Measurements from ENCODE around the gene GPC5. TPM values are rescaled to one million over a fixed set of nuclear protein-coding genes. Genes with fewer than 3 reads are reported as not detected.
"Not testable (repeated sequence)": the region's sequence is repeated elsewhere in the genome, so short reads cannot be mapped to it uniquely, and the experiment has no call there.

The GPC5 gene
- total RNA-seq, 1 donor from 2014 or later: 6.3 TPM

DNA sequence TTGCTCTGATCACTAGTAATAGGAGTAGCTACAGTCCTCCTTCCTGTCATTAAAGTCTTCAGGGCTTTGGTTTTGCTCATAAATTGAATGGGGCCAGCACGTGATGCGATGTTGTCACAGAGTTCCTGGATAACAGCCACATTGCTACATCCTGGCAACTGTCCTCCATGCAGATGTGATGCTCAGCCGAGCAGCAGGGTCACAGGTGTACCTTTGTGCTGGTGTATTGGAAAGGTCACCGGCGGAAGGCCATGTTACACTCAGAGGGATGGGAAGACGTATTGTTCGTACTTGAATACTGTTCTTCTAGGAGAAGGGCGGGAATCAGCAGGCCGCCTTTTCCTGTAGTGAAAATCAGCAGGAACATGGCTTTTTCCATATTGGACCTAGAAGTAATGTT, 1114.4 kb downstream of the GPC5 start:
- no peaks in the 10 kb centered on the region for H3K36me3 ChIP-seq (ENCODE audit: control insufficient read depth in 3 of 3, insufficient read depth in 3 of 3, low read length in 3 of 3)
- H3K4me1 ChIP-seq (ENCODE audit: control insufficient read depth in 3 of 3, insufficient read depth in 3 of 3, low read length in 3 of 3): no peaks in the 10 kb centered on the region
- no peaks in the 10 kb centered on the region for H3K9me3 ChIP-seq (ENCODE audit: control insufficient read depth in 3 of 3, low read length in 3 of 3)
- H3K27me3 ChIP-seq (ENCODE audit: control insufficient read depth in 3 of 3, insufficient read depth in 3 of 3, low read length in 3 of 3): no peaks in the 10 kb centered on the region
- H3K9ac ChIP-seq (ENCODE audit: low read depth in 1 of 3, low read length in 3 of 3): no peak overlapping the region
- no peak overlapping the region for H3K27ac ChIP-seq (ENCODE audit: low read depth, low read length)
- no peak overlapping the region for H3K4me3 ChIP-seq (ENCODE audit: low read length in 3 of 3)

DNA sequence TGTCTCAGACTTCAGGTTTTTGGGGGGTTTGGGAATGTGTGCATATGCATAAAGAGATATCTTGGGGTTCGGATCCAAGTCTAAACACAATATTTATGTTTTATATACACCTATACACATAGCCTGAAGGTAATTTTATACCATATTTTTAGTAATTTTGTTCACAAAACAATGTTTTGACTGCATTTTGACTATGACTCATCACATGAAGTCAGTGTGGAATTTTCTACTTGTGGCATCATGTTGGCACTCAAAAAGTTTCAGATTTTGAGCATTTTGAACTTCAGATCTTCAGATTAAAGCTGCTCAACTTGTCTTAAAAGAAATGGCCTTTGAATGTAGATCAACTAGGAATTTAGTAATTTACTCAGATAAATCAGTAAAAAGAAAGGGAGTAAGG, 1115.3 kb downstream of the GPC5 start:
- Histone ChIP-seq H3K9me3 (ENCODE audit: control insufficient read depth in 3 of 3, low read length in 3 of 3) (no peaks in the 10 kb centered on the region), H3K36me3 (ENCODE audit: control insufficient read depth in 3 of 3, insufficient read depth in 3 of 3, low read length in 3 of 3) (no peaks in the 10 kb centered on the region), H3K4me1 (ENCODE audit: control insufficient read depth in 3 of 3, insufficient read depth in 3 of 3, low read length in 3 of 3) (no peaks in the 10 kb centered on the region), H3K9ac (ENCODE audit: low read depth in 1 of 3, low read length in 3 of 3) (no peak overlapping the region), H3K4me3 (ENCODE audit: low read length in 3 of 3) (no peak overlapping the region), H3K27me3 (ENCODE audit: control insufficient read depth in 3 of 3, insufficient read depth in 3 of 3, low read length in 3 of 3) (no peaks in the 10 kb centered on the region), H3K27ac (ENCODE audit: low read depth, low read length) (no peak overlapping the region)

DNA sequence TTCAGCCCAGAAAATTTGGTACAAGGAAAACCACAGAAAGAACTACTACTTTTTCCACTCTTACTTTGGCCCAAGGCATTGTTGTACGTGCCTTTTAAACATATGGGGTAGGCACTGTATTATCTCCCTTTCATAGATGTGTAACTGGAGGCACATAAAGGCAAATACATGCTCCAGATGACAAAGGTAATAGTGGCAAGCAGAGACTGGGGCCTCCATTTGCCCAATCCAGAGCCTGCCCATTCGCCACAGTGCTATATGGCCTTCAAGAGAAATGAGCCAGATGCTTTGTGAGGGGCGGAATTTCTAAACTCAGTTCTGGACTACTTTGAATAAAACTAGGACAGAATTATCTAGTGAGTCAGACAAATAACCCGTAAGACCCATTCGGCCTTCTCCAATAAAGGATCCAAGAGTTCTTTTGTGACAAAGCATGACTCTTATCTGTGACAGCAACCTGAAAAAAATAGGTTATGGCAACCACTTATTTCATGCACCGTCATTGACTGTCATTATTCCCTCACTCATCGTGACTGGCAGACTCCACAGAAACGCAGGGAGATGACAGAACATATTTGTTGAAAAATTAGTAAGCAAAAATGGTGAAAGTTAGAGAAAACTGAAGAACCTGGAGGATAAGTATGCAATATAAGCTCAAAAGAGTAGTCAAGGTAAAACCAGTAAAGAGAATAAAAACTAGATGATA, 1116.2 kb downstream of the GPC5 start:
- H3K9ac ChIP-seq (ENCODE audit: low read depth in 1 of 3, low read length in 3 of 3): no peak overlapping the region
- no peaks in the 10 kb centered on the region for H3K27me3 ChIP-seq (ENCODE audit: control insufficient read depth in 3 of 3, insufficient read depth in 3 of 3, low read length in 3 of 3)

DNA sequence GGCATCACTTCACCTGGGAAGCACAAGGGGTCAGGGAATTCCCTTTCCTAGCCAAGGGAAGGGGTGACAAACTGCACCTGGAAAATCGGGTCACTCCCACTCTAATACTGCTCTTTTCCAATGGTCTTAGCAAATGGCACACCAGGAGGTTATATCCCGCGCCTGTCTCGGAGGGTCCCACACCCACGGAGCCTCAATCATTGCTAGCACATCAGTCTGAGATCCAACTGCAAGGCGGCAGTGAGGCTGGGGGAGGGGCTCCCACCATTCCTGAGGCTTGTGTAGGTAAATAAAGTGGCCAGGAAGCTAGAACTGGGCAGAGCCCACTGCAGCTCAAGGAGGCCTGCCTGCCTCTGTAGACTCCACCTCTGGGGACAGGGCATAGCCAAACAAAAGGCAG, 1118.5 kb downstream of the GPC5 start:
- H3K4me3 ChIP-seq (ENCODE audit: low read length in 3 of 3); H3K36me3 ChIP-seq (ENCODE audit: control insufficient read depth in 3 of 3, insufficient read depth in 3 of 3, low read length in 3 of 3); H3K9ac ChIP-seq (ENCODE audit: low read depth in 1 of 3, low read length in 3 of 3); H3K9me3 ChIP-seq (ENCODE audit: control insufficient read depth in 3 of 3, low read length in 3 of 3); H3K4me1 ChIP-seq (ENCODE audit: control insufficient read depth in 3 of 3, insufficient read depth in 3 of 3, low read length in 3 of 3); H3K27me3 ChIP-seq (ENCODE audit: control insufficient read depth in 3 of 3, insufficient read depth in 3 of 3, low read length in 3 of 3); H3K27ac ChIP-seq (ENCODE audit: low read depth, low read length): not testable (repeated sequence)

More for the DNA sequence above, 1116.2 kb downstream of the GPC5 start:
- H3K4me3 ChIP-seq (ENCODE audit: low read length in 3 of 3): no peak overlapping the region
- H3K9me3 ChIP-seq (ENCODE audit: control insufficient read depth in 3 of 3, low read length in 3 of 3): no peaks in the 10 kb centered on the region
- no peak overlapping the region for H3K27ac ChIP-seq (ENCODE audit: low read depth, low read length)
- H3K36me3 ChIP-seq (ENCODE audit: control insufficient read depth in 3 of 3, insufficient read depth in 3 of 3, low read length in 3 of 3): no peaks in the 10 kb centered on the region
- no peaks in the 10 kb centered on the region for H3K4me1 ChIP-seq (ENCODE audit: control insufficient read depth in 3 of 3, insufficient read depth in 3 of 3, low read length in 3 of 3)

DNA sequence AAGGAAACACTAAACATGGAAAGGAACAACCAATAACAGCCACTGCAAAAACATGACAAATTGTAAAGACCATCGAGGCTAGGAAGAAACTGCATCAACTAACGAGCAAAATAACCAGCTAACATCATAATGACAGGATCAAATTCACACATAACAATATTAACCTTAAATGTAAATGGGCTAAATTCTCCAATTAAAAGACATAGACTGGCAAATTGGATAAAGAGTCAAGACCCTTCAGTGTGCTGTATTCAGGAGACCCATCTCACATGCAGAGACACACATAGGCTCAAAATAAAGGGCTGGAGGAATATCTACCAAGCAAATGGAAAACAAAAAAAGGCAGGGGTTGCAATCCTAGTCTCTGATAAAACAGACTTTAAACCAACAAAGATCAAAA, 1120.2 kb downstream of the GPC5 start:
- not testable (repeated sequence) for H3K4me3 ChIP-seq (ENCODE audit: low read length in 3 of 3); H3K36me3 ChIP-seq (ENCODE audit: control insufficient read depth in 3 of 3, insufficient read depth in 3 of 3, low read length in 3 of 3); H3K27me3 ChIP-seq (ENCODE audit: control insufficient read depth in 3 of 3, insufficient read depth in 3 of 3, low read length in 3 of 3); H3K27ac ChIP-seq (ENCODE audit: low read depth, low read length); H3K9me3 ChIP-seq (ENCODE audit: control insufficient read depth in 3 of 3, low read length in 3 of 3); H3K4me1 ChIP-seq (ENCODE audit: control insufficient read depth in 3 of 3, insufficient read depth in 3 of 3, low read length in 3 of 3); H3K9ac ChIP-seq (ENCODE audit: low read depth in 1 of 3, low read length in 3 of 3)

DNA sequence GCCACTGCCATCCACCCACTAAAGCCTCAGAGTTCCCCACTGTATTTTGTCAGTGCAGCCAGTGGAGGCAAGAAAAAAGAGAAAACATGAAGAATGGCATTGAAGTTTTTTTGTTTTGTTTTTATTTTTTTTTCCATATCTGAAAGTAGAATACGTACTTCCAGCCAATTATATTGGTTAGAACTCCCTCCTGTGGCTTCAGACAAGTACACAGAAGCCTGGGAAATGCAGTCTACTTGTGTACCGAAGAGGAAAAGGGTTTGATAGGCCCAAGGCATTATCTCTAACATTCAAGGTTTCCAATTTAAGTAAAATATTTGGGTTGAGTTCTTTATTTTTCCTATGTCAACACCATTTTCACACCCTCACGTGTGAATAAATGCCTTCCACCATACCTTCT, 1131.9 kb downstream of the GPC5 start:
- no peak overlapping the region for H3K27ac ChIP-seq (ENCODE audit: low read depth, low read length)
- H3K4me3 ChIP-seq (ENCODE audit: low read length in 3 of 3): no peak overlapping the region
- H3K4me1 ChIP-seq (ENCODE audit: control insufficient read depth in 3 of 3, insufficient read depth in 3 of 3, low read length in 3 of 3): no peaks in the 10 kb centered on the region
- H3K9me3 ChIP-seq (ENCODE audit: control insufficient read depth in 3 of 3, low read length in 3 of 3): no peaks in the 10 kb centered on the region
- no peaks in the 10 kb centered on the region for H3K27me3 ChIP-seq (ENCODE audit: control insufficient read depth in 3 of 3, insufficient read depth in 3 of 3, low read length in 3 of 3)
- no peak overlapping the region for H3K9ac ChIP-seq (ENCODE audit: low read depth in 1 of 3, low read length in 3 of 3)
- no peaks in the 10 kb centered on the region for H3K36me3 ChIP-seq (ENCODE audit: control insufficient read depth in 3 of 3, insufficient read depth in 3 of 3, low read length in 3 of 3)

DNA sequence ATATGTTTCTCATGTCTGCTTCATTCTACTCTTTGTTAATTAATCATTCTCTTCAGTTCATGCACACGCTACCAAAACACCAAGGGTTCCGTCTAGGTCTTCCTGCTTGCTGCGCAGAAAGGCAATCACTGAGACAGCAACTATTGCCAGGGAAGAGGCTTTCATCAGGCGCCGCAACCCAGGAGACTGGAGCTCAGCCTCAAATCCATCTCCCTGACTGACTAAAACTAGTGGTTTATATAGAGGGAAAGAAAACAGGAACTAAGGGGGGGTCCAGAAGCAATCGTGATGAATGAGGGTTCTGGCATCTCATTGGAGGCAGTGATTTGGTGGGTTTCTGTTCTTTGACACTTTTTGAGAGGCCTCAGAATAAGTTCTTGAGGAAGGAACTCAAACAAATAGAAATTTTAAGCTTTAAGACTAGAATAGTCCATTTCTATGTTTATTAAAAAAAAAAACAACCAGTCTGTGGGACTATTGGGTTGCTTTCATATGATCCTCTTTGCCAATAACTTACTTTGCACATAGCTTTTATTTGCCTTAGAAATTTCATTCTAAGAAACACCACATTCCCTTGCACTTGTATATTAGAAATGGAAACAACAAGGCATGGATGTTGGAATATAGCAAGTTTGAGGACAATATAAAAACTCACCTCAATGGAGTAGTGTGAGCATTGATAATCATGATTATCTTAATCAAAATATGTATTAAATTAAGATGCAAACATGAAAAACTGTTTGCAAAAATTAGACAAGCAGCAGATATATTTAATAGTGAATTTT, 1137.0 kb downstream of the GPC5 start:
- Histone ChIP-seq H3K9ac (ENCODE audit: low read depth in 1 of 3, low read length in 3 of 3) (no peak overlapping the region), H3K27ac (ENCODE audit: low read depth, low read length) (no peak overlapping the region), H3K36me3 (ENCODE audit: control insufficient read depth in 3 of 3, insufficient read depth in 3 of 3, low read length in 3 of 3) (no peaks in the 10 kb centered on the region), H3K27me3 (ENCODE audit: control insufficient read depth in 3 of 3, insufficient read depth in 3 of 3, low read length in 3 of 3) (no peaks in the 10 kb centered on the region), H3K4me1 (ENCODE audit: control insufficient read depth in 3 of 3, insufficient read depth in 3 of 3, low read length in 3 of 3) (no peaks in the 10 kb centered on the region), H3K9me3 (ENCODE audit: control insufficient read depth in 3 of 3, low read length in 3 of 3) (no peaks in the 10 kb centered on the region), H3K4me3 (ENCODE audit: low read length in 3 of 3) (no peak overlapping the region)

DNA sequence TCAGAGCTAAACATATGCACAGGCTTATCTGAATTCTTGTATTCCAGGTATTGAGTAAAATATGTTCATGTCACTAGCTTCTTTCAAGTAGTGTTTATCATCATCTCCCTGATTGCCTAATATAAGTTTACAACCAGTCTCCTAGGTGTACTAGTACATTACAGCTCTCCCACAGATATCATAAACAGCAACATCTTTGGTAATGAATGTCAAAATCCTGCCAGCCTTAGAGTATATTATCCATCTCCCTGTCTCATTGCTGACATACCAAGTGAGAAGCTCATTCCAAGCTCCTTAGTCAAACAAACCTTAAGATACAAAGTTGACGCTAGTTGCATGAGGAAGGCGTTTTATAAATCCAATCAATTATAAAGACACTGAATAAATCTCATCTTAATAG, 1139.0 kb downstream of the GPC5 start:
- no peaks in the 10 kb centered on the region for H3K9me3 ChIP-seq (ENCODE audit: control insufficient read depth in 3 of 3, low read length in 3 of 3)
- H3K9ac ChIP-seq (ENCODE audit: low read depth in 1 of 3, low read length in 3 of 3): no peak overlapping the region
- H3K27me3 ChIP-seq (ENCODE audit: control insufficient read depth in 3 of 3, insufficient read depth in 3 of 3, low read length in 3 of 3): no peaks in the 10 kb centered on the region
- no peaks in the 10 kb centered on the region for H3K36me3 ChIP-seq (ENCODE audit: control insufficient read depth in 3 of 3, insufficient read depth in 3 of 3, low read length in 3 of 3)
- no peak overlapping the region for H3K27ac ChIP-seq (ENCODE audit: low read depth, low read length)
- no peaks in the 10 kb centered on the region for H3K4me1 ChIP-seq (ENCODE audit: control insufficient read depth in 3 of 3, insufficient read depth in 3 of 3, low read length in 3 of 3)
- no peak overlapping the region for H3K4me3 ChIP-seq (ENCODE audit: low read length in 3 of 3)

DNA sequence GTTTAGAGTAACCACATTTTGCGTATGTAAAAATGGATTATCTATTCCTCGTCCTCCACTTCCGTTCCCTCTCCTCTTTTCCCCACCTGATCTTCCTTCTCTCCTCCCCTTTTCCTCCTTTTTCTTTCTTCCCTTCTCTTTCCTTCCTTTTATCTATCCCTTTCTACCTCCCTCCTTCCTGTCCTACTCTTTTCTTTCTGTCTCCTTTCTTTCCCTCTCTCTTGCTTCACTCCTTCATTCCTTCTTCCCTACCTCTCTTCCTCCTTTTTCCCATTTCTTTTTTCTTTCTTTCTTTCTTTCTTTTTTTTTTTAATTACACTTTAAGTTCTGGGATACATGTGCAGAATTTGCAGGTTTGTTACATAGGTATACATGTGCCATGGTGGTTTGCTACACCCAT, 1139.7 kb downstream of the GPC5 start:
- Histone ChIP-seq H3K27ac (ENCODE audit: low read depth, low read length) (no peak overlapping the region), H3K27me3 (ENCODE audit: control insufficient read depth in 3 of 3, insufficient read depth in 3 of 3, low read length in 3 of 3) (no peaks in the 10 kb centered on the region), H3K4me3 (ENCODE audit: low read length in 3 of 3) (no peak overlapping the region), H3K9ac (ENCODE audit: low read depth in 1 of 3, low read length in 3 of 3) (no peak overlapping the region), H3K36me3 (ENCODE audit: control insufficient read depth in 3 of 3, insufficient read depth in 3 of 3, low read length in 3 of 3) (no peaks in the 10 kb centered on the region), H3K9me3 (ENCODE audit: control insufficient read depth in 3 of 3, low read length in 3 of 3) (no peaks in the 10 kb centered on the region), H3K4me1 (ENCODE audit: control insufficient read depth in 3 of 3, insufficient read depth in 3 of 3, low read length in 3 of 3) (no peaks in the 10 kb centered on the region)

DNA sequence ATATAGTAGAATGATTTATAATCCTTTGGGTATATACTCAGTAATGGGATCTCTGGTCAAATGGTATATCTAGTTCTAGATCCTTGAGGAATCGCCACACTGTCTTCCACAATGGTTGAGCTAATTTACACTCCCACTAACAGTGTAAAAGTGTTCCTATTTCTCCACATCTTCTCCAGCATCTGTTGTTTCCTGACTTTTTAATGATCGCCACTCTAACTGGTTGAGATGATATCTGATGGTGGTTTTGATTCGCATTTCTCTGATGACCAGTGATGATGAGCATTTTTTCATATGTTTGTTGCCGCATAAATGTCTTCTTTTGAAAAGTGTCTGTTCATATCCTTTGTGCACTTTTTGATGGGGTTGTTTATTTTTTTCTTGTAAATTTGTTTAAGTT, 1140.7 kb downstream of the GPC5 start:
- not testable (repeated sequence) for H3K9ac ChIP-seq (ENCODE audit: low read depth in 1 of 3, low read length in 3 of 3); H3K4me3 ChIP-seq (ENCODE audit: low read length in 3 of 3); H3K4me1 ChIP-seq (ENCODE audit: control insufficient read depth in 3 of 3, insufficient read depth in 3 of 3, low read length in 3 of 3); H3K9me3 ChIP-seq (ENCODE audit: control insufficient read depth in 3 of 3, low read length in 3 of 3); H3K27ac ChIP-seq (ENCODE audit: low read depth, low read length); H3K36me3 ChIP-seq (ENCODE audit: control insufficient read depth in 3 of 3, insufficient read depth in 3 of 3, low read length in 3 of 3); H3K27me3 ChIP-seq (ENCODE audit: control insufficient read depth in 3 of 3, insufficient read depth in 3 of 3, low read length in 3 of 3)

All from skeletal muscle tissue (tissue), 4 donors.